Stimulated activated CD4-positive, alpha-beta T cell treated with anti-CD3 and anti-CD28 coated beads, Interleukin-2, amount 100 ng/mL, for 4 hours (primary cell): ENCODE measurements around the gene OR8B12.

ENCODE experiments used
- DNase-seq: peaks from one replicate; pipeline ENCODE4 v3.0.0-alpha.2; 2020; ENCODE audit warnings: low read depth

The OR8B12 gene, protein sequence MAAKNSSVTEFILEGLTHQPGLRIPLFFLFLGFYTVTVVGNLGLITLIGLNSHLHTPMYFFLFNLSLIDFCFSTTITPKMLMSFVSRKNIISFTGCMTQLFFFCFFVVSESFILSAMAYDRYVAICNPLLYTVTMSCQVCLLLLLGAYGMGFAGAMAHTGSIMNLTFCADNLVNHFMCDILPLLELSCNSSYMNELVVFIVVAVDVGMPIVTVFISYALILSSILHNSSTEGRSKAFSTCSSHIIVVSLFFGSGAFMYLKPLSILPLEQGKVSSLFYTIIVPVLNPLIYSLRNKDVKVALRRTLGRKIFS

DNA sequence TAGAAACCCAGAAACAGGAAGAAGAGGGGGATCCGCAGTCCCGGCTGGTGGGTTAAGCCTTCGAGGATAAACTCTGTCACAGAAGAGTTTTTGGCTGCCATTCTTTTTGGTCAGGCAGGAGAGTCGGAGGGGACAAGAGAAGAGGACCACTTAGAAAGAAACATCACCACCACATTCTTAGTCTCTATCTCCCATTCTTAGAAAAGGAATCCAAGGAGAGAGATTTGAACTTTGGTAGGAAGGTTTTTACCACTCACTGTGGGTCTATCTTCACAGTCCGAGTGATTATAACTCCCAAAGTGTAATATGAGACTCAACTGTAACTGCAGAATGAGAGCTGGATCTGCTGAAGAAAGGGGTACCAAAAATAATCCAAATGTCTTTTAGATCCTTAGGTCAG lies at the start of gene OR8B12:
OR8B12 (minus strand) TSS at position 101 of the 400 bp plus-strand sequence; CDS start at position 101, 0 bp downstream.
- DNase-seq: no peak

DNA sequence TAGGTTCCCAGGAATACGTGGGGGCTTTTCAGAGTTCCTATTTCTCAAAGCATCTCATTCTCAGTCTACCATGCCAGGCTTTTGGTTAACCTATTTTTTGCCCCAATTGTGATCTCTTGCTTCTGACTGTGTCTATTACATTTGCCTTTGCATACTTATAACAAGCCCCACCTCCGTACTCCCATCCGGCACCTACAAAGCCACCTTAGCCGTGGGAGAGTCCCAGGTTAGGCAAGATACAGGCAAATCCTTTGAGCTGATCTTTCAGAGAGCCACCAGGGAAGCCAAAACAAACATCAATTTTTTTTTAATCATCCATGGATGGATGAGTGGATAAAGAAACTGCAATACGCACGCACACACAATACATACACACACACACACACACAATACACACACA lies 49.2 kb upstream of the OR8B12 start:
- DNase-seq: no peak

DNA sequence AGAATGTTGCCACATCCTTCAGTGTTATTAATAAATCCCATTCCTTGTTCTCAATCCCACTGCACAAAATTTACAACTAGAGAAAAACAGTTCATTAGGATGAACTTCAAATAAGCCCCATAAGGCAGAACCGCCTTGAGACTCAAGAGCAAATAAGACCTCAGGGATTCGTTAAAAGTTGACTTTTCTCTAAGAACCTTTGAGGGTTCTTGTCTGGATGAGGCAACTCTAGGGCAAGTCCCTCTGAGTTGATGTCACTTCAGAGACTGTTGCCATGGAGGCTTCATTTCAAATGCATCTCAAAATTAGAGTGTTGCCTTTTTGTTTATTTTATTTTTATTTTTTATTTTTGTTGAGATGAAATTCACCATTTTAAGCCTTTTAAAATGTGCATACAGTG lies 48.0 kb upstream of the OR8B12 start:
- DNase-seq: no peak

DNA sequence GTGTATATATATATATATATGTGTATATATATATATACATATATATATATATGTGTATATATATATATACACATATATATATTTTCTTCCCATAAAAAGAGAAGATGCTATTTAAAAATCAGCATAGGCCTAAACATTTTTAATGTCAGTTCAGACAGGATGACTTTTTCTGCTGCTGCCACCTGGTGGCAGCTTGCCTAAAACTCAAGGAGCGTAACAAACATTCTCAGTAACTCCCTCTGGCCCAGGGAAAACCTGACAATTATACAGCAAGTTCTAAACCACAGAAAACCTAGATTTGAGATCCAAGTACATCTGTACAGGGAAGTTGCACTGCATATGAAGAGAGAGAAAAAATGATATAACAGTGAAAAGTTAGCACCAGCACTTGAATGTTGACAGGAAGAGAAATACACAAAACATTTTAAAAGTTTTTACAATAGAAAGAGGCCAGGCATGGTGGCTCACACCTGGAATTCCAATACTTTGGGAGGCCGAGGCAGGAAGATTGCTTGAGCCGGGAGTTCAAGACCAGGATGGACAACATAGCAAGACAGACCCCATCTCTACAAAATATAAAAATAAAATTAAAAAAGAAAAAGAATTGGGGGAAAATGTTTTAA lies 42.9 kb upstream of the OR8B12 start:
- DNase-seq: peak; percentile 6

DNA sequence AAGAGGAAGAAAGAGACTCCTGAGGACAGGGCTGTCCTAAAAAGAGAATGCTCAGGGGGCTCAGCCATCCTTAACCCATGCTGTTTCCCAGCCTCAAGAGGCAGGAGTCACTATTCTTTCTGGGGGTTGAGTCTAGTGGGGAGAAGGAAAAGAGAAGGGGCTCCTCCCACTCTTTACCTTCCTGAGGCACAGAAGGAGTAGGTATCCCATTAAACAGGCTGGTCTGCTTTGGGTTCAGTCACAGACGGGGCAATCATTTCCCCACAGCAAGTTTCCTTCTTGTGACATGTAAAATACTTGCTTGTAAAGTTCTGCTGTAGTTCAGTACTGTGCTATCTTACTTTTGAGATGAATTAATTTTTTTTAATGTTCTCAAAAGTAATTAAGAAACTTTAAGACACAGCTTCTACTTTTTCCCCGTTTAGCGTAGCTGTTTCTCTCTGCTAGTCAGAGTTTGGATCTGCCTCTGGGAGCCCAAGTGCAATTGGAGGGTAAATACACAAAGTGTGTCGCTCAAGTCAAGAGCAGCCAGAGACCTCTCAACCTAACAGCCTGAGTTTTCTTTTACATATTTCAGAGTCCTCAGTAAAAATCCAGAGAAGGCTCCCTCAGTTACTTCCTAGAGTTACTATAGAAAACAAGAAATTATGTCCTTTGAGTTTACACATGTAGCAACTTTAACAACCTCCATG lies 41.4 kb upstream of the OR8B12 start:
- DNase-seq: no peak

DNA sequence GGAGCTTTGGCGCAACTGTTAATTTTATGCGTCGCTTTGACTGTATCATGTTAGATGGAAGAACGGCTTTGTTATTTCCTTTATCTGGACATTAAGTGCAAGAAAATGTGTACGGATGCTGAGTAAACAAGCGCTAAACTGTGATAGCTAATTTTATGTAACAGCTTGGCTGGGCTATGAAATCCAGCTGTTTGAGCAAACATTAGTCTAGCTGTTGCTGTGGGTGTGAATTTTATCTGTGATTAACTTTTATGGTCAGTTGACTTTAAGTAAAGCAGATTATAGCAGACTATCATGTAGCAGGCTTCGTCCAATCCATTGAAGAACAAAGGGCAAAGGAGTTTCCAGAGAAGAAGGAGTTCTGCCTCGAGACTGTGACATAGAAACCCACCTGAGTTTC lies 40.3 kb upstream of the OR8B12 start:
- no peak for DNase-seq

DNA sequence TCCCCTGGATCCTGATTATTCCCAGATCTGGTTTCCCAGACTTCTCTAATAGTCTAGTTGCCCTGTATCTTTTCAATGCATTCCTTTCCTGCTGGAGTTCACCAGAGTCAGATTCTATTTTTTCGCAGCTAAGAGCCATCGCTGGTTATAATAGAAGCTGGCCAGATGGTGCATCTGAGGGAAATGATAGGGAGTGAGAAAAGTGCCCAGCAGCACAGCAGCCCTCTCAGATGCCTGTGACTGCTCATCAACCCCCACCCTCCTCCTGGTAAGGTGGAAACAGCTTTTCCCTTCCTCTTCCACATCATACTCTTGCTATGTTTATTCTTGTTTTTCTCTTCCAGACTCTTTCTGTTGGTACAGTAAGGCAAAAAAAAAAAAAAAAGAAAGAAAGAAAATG lies 39.1 kb upstream of the OR8B12 start:
- no peak for DNase-seq

DNA sequence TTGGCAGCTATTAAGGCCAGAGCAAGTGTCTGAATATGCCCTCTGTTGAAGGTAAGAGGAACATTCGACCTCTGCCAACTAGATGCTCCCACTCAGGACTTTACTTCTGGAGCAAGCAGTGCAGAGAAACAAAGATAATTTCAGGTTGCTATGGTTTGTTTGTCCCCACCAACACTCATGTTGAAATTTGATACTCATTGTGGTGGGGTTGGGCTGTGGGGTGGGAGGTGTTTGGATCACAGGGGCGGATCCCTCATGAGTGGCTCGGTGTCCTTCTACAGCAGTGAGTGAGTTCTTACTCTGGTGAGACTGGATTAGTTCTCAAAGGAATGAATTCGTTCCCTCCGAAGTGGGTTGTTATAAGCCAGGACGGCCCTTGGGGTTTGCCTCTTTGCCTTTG lies 38.4 kb upstream of the OR8B12 start:
- DNase-seq: no peak

DNA sequence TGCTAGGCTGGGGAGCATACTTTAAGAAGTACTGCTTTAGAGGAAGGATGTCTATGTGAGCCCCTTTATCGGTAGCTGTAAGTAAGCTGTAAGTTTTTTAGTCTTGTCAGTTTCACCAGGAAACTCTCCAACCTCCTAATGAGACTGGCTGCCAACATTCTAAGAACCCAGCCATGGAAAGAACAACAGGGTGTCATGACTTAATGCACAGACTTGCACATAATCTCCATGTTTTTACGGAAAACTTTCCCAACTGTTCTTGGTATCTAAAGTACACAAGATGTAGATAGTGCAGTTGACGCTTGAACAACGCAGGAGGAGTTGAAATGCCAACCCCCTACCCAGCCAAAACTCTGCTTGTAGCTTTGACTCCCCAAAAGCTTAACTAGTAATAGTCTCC lies 35.3 kb upstream of the OR8B12 start:
- DNase-seq: no peak

DNA sequence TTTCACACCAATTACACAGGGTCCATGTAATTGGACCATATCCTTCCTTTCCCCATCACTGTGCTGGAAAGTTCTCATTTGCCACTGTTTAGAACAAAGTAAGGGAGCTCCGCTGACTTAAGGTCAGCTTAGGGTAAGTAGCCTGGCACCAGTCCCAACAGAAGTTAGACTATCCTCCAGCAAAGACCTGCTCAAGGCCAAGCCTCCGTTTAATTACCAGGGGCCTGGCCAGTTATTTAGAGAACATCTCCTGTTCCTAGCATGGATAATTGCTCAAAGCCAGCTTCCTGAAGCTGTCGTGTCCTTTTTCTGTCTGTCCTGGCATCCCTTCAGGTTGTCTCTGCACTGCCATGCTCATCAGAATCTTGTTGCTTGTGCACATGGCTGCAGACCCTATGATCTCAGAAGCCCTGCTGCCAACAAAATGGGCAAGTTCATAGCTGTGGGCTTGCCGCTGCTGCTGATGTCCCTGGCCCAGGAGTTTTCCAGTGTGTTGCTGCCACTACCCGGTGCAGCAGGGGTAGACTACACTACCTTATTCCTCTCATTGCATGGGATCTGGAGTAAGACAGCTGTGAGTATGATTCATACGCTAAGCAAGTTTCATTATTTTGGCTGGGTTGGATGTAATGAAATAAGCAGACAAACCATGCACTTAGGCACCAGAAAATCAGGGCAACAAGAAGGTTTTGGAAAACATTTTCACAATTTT lies 34.4 kb upstream of the OR8B12 start:
- no peak for DNase-seq

DNA sequence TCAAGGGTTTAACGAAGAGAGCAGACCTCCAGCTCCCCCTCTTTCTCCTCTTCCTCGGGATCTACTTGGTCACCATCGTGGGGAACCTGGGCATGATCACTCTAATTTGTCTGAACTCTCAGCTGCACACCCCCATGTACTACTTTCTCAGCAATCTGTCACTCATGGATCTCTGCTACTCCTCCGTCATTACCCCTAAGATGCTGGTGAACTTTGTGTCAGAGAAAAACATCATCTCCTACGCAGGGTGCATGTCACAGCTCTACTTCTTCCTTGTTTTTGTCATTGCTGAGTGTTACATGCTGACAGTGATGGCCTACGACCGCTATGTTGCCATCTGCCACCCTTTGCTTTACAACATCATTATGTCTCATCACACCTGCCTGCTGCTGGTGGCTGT lies 26.7 kb upstream of the OR8B12 start:
- DNase-seq: no peak

DNA sequence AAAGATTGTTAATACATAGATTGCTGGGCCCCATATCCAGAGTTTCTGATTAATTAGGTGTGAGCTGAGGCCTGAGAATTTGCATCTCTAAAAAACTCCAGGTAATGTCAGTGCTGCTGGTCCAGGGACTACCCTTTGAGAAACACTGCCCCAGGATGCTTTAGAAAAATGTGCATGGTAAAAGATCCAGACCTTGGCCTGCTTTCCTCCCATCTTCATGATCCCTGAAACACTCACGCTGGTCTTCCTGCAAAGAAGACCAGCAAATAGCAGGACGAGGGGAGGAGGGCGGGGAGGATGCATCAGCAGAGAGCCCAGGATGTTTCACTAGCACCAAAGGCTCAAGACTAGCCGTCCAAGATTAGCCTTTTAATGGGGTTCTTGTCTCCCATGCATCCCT lies 26.2 kb upstream of the OR8B12 start, which contains the start of gene OR8A1:
OR8A1 (plus strand) TSS at position 301 of the 400 bp plus-strand sequence. CDS start 123 bp downstream, outside the sequence.
- no peak for DNase-seq

DNA sequence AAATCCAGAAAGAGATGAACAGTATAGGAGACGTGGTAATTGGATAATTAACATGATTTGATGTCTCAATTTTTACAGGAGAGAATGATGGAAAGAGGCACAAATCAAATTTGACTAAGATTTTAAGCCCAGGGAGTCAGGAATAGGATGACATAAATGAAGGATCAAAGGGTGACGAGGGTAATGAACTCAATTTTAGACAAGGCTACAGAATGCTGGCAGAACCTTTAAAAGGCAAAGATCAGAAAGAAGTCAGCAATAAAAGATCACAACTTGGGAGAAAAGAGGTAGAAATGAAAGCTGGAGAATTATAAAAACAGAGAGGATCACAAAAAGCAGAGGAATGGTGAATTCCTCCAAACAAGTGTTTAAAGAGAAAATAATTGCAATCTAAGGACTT lies 13.4 kb upstream of the OR8B12 start:
- DNase-seq: no peak

DNA sequence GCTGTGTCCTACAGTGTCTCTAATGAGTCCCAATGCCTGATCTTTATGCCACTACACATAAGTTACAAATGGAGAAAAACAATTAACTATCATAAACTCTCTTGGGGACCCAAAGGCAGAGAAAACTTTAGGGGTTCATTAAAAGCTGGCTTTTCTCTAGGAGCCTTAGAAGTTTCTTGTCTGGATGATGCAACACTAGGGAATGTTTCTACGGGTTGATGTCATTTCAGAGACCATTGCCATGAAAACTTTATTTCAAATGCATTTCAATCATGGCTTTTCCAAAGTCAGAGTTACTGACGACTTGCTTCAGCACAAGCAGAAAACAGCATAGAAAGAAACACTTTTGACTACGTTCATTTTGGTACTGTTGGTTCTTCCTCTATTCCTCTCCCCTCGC lies 8.5 kb upstream of the OR8B12 start:
- no peak for DNase-seq

DNA sequence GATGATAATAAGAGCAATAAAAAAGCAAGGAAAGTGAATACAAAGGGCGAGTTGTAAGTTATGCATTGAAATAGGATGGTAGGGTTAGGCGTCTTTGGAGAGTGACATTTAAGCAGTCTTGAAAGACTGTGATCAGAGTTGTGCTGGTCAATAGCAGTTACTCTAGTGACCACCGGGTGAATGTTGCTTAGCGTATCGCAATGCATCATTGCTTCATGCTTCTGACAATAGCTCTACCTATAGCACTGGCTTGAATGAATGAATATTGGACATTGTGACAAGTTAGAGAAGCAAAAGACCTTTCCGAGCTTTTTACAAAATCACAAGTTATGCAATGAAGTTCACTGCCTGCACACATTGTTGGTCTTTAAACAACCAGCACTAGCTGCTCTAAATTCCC lies 7.7 kb upstream of the OR8B12 start:
- no peak for DNase-seq

DNA sequence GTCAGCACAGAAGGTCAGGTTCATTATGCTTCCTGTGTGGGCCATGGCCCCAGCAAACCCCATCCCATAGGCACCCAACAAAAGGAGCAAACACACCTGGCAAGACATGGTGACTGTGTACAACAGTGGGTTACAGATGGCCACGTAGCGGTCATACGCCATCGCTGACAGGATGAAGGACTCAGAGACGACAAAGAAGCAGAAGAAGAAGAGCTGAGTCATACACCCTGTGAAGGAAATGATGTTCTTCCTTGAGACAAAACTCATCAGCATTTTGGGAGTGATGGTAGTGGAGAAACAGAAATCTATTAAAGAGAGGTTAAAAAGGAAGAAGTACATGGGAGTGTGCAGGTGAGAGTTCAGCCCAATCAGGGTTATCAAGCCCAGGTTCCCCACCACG lies 309 bp downstream of the OR8B12 start:
- DNase-seq: no peak

DNA sequence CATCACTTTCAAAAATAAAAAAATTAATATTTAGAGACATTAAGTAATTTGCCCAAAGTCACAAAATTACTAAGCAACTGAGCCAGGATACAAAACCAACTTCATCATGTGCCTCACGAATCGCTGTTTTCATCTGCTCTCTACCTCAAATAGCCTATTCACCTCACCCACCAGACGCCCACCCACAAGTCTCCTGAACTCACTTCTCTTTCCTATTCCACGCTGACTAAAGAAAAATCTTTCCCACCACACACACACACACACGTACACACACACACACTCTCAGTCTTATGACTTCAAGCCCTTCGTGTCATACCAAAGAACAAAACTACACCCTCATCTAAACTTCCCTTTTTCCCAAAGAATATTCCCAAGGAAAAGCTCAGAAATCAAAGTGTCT lies 2.2 kb downstream of the OR8B12 start:
- DNase-seq: no peak

DNA sequence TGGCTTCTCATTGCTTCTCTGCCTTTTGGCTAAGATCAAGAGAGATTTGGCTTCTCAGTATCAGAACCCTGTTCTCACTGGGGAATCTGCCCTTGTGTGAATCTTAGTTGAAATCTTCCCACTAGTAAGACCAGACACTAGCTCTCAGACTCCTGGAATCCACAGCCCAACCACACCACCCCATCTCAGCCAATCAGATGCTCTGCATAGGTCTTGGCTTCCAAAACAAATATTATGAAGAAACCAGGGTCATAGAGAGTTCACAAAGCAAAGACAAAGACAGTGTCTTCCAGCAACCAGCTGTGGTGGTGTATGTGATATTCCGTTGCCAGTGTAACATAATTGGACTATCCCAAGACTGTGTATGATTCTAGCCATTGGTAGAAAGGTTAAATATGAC lies 5.4 kb downstream of the OR8B12 start:
- no peak for DNase-seq

DNA sequence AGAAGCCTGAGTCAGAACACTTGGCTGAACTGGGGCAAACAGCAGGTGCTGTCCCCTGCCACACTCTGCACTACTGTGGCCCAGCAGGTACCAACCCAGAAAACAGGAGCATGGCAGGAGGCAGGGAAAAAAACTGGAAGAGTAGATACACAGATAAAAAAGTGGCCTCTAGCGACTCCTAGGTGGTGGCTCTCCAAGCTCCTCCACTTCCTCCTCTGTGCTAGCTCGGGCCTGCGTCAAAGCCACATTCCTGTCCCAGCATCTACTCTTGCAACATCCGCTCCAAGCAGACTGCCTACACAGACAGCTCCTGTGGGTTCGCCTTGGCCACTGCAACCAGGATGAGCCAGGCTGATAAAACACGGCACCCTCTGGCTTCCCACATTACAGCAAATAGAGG lies 6.9 kb downstream of the OR8B12 start:
- no peak for DNase-seq

DNA sequence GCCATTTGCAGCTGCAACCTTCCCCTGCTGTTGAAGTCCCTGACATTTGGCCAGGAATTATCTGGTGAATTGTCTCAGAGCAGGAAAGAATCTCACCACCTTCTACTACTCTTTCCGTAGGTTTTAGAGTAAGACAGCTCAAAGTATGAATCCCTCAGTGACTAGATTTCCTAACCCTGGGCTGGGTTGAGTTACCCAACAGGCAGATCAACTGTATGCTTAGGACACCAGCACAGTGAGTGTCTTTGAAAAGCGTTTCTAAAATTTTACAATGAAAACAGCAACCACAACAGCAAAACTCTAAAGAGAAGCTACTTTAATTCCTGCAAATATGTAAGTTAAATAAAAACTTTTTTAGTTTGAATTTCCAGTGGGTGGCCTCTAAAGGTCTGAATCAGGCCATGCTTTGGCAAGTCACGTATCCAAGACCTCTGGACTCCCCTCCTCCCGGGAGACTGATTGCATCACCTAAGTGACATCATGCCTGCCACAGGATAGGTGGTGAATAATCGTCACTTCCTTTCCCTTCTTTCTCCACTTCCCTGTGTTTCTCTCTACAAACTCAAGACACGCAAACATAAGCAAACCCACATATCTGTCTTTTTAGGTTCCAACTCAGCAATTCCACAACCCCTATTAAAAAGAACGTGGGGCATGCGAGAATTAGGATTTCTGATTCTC lies 7.8 kb downstream of the OR8B12 start:
- no peak for DNase-seq

DNA sequence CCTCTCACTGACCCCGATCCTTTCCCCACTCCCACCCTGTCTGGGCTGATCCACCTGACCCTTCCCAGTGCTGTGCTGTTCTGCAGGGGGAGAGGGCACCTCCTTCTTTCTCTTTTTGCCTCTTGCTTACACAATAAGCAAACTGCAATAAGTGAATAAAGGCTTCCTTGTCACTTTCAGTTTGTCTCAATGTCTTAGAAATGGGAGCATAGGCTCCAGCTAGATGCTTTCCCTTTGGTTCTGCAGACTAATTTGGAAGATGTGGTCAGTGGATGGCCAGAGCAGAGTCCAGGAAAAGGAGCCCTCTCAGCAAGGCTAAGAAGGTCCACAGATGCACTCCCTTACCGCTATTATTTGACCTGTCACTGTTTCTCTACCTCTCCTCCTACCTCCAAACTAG lies 9.4 kb downstream of the OR8B12 start:
- DNase-seq: no peak

DNA sequence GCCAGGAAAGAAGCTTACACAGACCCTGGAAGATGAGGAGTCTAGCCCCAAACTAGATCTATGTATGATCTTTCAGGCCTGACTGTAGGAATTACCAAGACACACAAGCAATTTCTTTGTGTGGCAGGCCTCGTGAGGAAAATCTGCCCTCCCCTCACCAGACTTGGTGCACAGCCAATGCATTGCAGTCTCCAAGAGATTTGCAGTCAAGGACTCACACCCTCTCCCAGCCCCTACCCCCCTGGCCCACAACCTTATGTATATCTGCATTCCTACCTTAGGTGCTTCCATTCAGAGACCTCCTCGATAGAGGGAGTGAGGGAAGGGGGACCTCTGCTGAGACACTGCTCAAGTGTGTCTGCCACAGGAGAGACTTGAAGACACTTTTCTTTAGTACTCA lies 9.8 kb downstream of the OR8B12 start:
- DNase-seq: no peak
